ENCODE results near the gene ADCY4.

Gene ADCY4

GRCh38 chr14:24290746-24291145 is 44.1 kb downstream of the ADCY4 start:
- no peak for DNase-seq (ENCODE audit: low read depth)
- no peak overlapping the region for H3K4me3 ChIP-seq (ENCODE audit: low read depth, low read length)
- TF ChIP-seq MYC (IDR thresholded peaks at IDR 0.05; ENCODE audit: low read depth, low read length) (no peak), POLR2A (IDR thresholded peaks at IDR 0.05; ENCODE audit: extremely low read depth, insufficient read length) (no peak), MAX (IDR thresholded peaks at IDR 0.05; ENCODE audit: low read depth, low read length) (no peak), CTCF (IDR thresholded peaks at IDR 0.05; ENCODE audit: low read depth, low read length) (no peak)

- no peak for DNase-seq (ENCODE audit: low read depth)
- TF ChIP-seq MYC (IDR thresholded peaks at IDR 0.05; ENCODE audit: low read depth, low read length) (no peak), MAX (IDR thresholded peaks at IDR 0.05; ENCODE audit: low read depth, low read length) (no peak), POLR2A (IDR thresholded peaks at IDR 0.05; ENCODE audit: extremely low read depth, insufficient read length) (no peak)
- no peak overlapping the region for H3K4me3 ChIP-seq (ENCODE audit: low read depth, low read length)
These were observed 45.1 kb downstream of the ADCY4 start for GRCh38 chr14:24289649-24290280.

- H3K4me3 ChIP-seq (ENCODE audit: low read depth, low read length) = no peak overlapping the region
- DNase-seq (ENCODE audit: low read depth) = no peak
- no peak for TF ChIP-seq POLR2A (IDR thresholded peaks at IDR 0.05; ENCODE audit: extremely low read depth, insufficient read length)
- no peak for TF ChIP-seq MAX (IDR thresholded peaks at IDR 0.05; ENCODE audit: low read depth, low read length)
- no peak for TF ChIP-seq CTCF (IDR thresholded peaks at IDR 0.05; ENCODE audit: low read depth, low read length)
- TF ChIP-seq MYC (IDR thresholded peaks at IDR 0.05; ENCODE audit: low read depth, low read length) = no peak
These were observed 47.9 kb downstream of the ADCY4 start for GRCh38 chr14:24286996-24287395.

- no peak for DNase-seq (ENCODE audit: low read depth)
- TF ChIP-seq MAX (IDR thresholded peaks at IDR 0.05; ENCODE audit: low read depth, low read length) (no peak), MYC (IDR thresholded peaks at IDR 0.05; ENCODE audit: low read depth, low read length) (no peak), POLR2A (IDR thresholded peaks at IDR 0.05; ENCODE audit: extremely low read depth, insufficient read length) (no peak), CTCF (IDR thresholded peaks at IDR 0.05; ENCODE audit: low read depth, low read length) (no peak)
- no peak overlapping the region for H3K4me3 ChIP-seq (ENCODE audit: low read depth, low read length)
These were observed 49.5 kb downstream of the ADCY4 start for GRCh38 chr14:24285351-24285750.

GRCh38 chr14:24284501-24285035 is 50.3 kb downstream of the ADCY4 start:
- TF ChIP-seq MAX (IDR thresholded peaks at IDR 0.05; ENCODE audit: low read depth, low read length) (no peak), MYC (IDR thresholded peaks at IDR 0.05; ENCODE audit: low read depth, low read length) (no peak), CTCF (IDR thresholded peaks at IDR 0.05; ENCODE audit: low read depth, low read length) (no peak)
- DNase-seq (ENCODE audit: low read depth) = no peak
- no peak overlapping the region for H3K4me3 ChIP-seq (ENCODE audit: low read depth, low read length)

- DNase-seq (ENCODE audit: low read depth) = no peak
- H3K4me3 ChIP-seq (ENCODE audit: low read depth, low read length) = no peak overlapping the region
- no peak for TF ChIP-seq MAX (IDR thresholded peaks at IDR 0.05; ENCODE audit: low read depth, low read length)
These were observed 50.9 kb downstream of the ADCY4 start for GRCh38 chr14:24283796-24284460.
